OCI-M1 (cell line): ENCODE measurements around the gene EHD4.

Experiments
- DNase-seq: peaks from one replicate; lab custom pipeline; 2025; lab: John Stamatoyannopoulos, UW

The EHD4 gene

GRCh38 chr15:41880156-41880877 lies 92.0 kb downstream of the EHD4 start:
- DNase-seq, result no peak

- DNase-seq, result no peak
Measured at GRCh38 chr15:41879321-41879845, 93.0 kb downstream of the EHD4 start.

DNA sequence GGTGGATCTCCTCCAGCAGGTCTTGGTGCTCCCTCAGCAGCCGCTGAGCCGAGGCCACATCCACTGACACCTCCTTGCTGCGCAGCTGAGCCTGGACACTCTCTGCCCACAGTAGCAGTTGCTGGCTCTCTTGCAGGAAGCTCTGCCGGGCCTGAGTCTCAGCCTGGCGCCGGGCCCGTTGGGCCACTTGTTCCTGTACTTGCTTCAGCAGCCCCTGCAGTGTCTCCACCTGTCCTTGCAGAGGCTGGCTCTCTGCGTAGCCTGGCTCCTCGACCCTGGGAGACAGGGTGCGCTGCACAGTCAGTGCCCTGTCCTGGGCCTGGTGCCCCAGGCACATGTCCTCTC lies 94.0 kb downstream of the EHD4 start:
- DNase-seq, result no peak

DNA sequence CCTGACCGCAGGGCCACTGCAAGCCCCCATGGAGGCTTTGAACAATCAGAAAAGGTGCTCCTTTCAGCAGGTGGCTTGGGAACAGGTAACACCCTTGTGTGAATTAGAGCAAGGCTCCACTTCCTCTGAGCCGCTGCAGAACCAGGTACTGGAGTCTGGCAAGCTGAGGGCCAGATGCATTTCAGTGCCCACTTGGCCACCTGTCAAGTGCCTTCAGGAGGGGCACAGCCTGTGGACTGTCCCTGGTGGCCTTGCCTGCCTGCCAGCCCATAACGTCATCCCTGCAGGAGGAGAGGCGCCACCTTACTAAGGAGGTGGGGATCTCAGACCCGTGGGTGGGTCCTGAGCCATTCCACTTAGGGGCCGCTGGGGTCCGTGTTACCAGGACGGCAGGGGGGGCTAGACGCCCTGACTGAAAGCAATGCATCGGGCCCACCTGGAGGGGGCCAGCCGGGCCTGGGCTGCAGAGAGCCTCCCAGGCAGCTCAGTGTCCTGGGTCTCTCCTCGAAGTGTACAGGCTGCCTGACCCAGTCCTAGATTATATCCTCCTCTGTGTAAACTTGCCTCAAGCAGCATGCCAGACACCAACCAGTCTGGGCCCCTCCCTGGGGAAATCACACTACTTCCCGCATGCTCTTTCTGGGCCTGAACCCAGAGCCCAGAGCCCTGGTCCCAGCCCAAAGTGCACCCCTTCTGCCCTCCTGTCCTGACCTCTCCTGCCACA lies 94.6 kb downstream of the EHD4 start:
- DNase-seq, result no peak

GRCh38 chr15:41876689-41877088 lies 95.7 kb downstream of the EHD4 start:
- DNase-seq, result no peak

DNA sequence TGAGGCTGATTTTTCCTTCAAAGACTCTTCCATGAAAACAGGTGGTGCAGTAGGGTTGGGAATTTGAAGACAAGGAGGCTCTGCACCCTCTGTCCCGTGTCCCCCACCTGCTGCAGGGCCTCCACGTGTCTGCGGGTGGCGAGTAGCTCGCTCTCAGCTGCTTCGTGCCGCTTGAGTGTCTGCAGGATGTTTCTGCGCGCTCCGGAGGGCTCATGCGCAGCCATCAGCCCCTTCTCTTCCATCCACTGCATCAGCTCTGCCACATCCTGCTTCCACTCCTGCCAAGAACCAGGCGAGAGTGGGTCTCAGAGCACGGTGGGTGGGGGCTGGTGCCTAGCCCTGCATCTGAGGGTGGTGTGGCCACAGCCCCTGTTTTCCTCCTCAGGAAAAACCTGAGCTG lies 96.3 kb downstream of the EHD4 start:
- DNase-seq, result no peak

GRCh38 chr15:41874736-41875135 lies 97.6 kb downstream of the EHD4 start:
- no peak for DNase-seq

GRCh38 chr15:41873711-41874110 lies 98.6 kb downstream of the EHD4 start:
- DNase-seq, result no peak

DNA sequence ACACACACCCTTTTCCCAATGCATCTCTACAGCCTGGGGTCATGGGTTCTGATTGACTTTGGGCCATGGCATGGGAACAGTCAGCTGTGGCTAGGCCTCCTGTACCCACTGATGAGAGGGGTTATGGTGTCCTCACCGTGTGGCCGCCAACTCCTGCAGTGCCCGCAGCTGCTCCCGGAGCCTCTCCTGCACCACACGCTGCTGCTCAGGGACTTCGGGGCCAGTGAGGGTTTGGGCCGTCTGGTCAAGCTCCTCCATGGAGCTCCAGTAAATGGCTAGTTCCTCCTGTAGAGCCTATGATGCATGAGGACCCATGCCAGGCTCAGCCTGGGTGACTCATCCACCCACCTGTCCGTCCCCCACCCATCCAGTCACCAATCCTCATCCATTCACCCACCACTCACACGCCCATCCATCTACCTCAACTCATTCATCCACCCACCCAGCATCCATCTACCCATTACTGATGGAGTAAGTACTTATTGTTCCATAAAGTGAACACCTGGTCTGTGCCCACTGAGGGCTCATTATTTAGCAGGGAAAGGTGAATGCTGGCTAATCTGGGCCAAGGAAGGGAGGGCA lies 100.1 kb downstream of the EHD4 start:
- no peak for DNase-seq

- no peak for DNase-seq
Measured at GRCh38 chr15:41871175-41871905, 101.0 kb downstream of the EHD4 start.

DNA sequence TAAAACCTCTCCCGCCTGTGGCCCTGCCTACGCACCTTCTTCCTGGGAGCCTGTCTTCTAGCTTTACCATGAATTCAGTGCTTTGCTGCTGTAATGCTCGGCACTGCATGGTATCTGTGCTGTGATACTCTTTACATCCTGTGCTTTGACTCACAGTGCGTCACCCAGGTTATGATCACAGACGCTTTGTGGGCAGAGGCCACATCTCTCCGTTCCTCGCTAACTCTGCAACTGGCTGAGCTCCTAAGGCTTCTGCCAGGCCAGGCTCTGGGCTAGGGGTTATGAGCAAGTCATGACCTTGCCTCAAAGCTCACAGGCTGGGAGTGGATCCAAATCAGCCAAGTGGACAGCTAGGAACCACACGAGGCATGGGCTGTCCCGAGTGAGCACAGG lies 101.7 kb downstream of the EHD4 start:
- no peak for DNase-seq

- no peak for DNase-seq
Measured at GRCh38 chr15:41869770-41870688, 102.3 kb downstream of the EHD4 start.

DNA sequence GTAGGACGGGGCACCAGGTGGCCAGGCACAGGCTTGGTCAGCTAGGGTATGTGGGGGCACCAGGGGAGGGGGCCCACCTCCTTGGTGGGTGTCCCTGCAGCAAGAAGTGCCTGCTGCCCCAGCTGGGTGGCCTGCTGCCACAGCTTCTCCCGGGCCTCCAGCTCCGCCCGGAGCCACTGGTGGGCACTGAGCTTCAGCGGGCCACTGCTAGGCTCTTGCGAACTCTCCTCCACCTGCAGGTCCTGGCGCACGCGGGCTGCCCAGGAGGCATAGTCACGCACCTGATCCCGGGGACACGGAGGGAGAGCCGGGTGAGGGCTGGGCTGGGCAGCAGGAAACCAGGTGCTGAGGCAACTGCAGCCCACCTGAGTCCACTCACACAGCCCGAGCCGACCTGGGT lies 104.0 kb downstream of the EHD4 start:
- no peak for DNase-seq

DNA sequence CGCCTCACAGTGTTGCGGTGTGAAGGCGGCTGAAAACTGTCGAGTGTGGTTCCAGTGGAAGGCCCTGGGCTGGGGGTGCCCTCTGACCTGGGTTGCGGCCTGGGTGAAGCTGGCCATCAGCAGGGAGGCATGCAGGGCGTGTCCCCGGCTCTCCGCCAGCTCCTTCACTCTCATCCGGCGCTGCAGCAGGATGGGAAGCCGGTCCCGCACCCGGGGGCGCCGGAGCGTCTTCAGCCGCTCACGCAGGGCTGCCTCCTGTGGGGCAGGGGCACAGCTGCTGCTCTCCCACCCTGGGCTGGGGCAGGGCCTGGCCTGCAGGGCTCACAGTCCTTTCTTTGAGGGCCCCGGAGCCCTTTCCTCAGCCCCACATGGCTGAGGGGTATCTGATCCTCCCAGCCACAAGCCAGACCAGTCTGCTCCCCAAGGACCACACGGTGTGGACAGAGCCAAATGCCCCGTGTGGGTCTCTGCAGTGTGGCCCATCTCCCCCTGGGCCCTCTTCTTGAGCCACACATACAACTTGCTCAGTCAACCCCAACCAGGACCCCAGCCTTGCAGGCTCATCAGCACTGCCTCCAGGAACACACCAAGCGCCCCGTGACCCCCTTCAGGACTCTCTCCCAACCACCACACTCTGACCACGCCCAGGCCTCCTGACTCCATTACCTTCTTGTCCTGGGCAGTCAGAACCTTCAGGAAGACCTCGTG lies 105.3 kb downstream of the EHD4 start:
- no peak for DNase-seq

GRCh38 chr15:41866263-41866703 lies 106.1 kb downstream of the EHD4 start:
- DNase-seq, result peak; percentile 7

DNA sequence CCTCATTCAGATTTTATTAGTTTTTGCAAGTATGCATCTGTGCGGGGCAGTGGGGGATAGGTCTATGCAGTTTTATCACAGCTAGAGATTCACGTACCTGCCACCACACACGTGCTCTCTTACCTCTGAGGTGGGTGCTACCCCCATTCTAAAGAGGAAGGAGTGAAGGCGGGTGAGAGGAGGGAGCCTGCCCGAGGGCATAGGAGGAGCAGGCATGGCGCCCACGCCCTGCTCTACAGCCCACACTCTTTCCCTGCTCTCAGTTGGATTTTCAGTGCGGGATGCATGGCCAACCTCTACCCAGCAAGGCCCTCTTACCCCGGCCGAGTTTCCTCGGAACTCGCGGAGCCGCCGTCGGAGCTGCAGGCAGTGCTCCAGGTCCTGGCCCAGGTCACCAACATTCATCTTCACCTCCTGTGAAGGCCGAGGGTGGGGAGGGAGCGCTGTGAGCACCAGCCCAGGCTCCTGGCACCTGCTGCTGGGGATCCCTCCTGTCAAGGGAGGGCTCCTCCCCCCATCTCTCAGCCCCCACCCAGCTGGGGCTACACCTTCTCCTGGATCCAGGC lies 106.8 kb downstream of the EHD4 start:
- DNase-seq, result no peak

- no peak for DNase-seq
Measured at GRCh38 chr15:41862515-41863116, 109.7 kb downstream of the EHD4 start.

GRCh38 chr15:41861736-41862356 lies 110.5 kb downstream of the EHD4 start:
- no peak for DNase-seq

DNA sequence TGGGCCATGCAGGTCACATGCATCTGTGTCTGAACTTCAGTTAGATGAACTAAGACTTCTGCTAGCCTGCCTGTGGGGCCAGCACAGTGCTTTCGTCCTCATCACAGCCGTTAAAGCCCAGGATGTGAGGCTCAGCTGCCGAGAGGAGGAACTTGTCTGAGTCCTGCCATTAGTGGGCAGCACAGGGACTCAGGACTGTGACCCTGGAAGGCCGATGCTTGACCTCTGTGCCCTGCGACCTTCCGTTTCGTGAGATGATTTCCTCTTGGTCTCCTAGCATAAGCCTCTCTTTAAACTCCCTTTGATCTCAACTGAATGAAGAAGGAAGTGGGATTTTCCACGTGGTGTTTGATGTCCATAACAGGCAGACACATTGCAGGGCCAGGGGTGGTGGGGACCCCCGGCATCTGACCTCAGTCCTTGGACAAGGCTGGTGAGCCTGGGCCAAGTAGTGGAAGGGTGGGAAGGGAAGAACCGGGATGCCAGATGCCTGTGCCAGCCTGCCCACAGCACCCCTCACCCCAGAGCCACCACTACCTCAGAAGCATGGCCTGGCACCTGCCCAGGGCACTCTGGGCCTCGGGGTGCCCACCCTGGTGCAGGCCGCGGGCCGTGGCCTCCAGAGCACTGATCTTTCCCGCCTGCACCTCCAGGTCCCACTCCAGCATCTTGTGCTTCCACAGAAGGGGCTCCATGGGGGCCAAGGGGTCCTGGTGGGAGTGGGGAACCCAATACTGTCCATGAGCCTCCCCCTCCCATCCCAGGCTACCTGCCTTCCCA lies 112.1 kb downstream of the EHD4 start:
- DNase-seq, result peak; percentile 31
